HG03097 (cell line): Measurements from ENCODE around the gene LGALS3BP.

Experiments
- ATAC-seq: cut with Tn5 transposase; IDR thresholded peaks from one replicate; pipeline ENCODE4 v1.9.1; 2021; ENCODE audit not compliant: unreplicated experiment, low FRiP score

Gene LGALS3BP

DNA sequence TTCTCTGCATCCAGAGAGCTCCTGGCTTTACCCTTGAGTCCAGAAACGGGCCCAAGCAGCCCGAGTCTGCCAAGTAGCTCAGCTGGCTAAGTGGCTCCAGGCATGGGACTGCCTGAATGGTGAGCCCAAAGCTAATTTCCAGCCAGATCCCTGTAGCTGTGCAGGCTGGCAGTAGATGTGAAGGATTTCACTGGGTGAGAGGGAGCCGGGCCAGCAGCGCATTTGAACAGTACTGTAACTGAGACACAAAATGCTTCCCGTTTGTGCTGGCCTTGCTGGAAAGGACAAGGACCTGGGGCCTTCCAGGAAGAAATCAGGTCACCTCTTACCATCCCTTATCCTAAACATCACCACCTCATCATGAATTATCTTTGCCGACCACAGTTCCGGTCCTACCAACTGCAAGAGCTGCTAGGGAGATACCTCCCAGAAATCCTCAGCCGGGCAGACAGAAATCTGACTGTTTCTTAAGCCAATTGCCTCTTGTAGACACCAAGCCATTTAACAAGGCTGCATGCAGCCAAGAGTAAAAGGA is 58.2 kb downstream of the LGALS3BP start:
- no peak for ATAC-seq
